Stimulated activated naive CD4-positive, alpha-beta T cell treated with Interleukin-2 at 50 U/mL for 16 hours (primary cell): ENCODE data around the gene TBC1D23.

Source experiments
- DNase-seq: peaks from one replicate; lab custom pipeline; 2025; lab: John Stamatoyannopoulos, UW

Gene TBC1D23

GRCh38 chr3:100352296-100353231, 91.8 kb downstream of the TBC1D23 start:
- DNase-seq: no peak

GRCh38 chr3:100354850-100355249, 94.1 kb downstream of the TBC1D23 start:
- DNase-seq: no peak

DNA sequence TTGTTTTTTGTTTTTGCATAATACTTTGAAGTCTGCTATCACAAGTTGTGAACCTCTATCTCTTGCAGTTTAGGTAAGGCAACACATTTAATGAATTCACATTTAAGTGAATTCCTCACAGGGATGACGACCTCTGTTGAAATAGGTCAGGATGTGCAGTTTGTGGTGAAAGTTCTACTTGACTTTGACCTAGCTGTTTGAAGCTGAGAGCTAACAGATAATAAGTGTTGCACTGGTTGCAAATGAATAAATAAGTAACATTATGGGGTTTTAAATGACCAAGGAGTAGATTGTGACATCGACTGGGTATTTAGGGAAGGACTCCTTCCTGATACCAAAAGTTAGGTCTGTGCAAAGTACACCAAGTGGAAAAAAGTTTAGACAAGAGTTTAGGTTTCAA, 97.6 kb downstream of the TBC1D23 start:
- no peak for DNase-seq

DNA sequence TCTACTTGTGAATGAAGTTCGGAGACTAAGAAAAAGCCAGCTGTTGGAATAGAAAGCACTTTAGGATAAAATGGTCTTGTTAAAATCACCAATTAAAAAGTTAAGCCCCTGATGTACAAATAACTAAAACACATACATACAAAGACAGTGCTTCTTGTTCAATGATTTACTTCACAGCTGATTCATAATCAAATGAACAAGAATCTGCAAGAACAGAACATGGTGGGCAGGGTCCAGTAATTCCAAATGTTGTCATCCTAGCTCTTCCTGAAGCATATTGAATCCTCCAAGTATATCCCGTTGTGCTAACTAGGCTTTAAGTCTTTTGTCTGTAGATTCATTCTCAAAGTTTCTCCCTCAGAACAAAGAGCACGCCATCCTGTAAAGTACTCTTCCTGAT, 98.2 kb downstream of the TBC1D23 start:
- no peak for DNase-seq

- DNase-seq: no peak
These were observed 100.1 kb downstream of the TBC1D23 start for GRCh38 chr3:100360757-100361496.

GRCh38 chr3:100361897-100362296, 101.1 kb downstream of the TBC1D23 start:
- no peak for DNase-seq

- DNase-seq: no peak
These were observed 103.6 kb downstream of the TBC1D23 start for GRCh38 chr3:100364421-100364820.

GRCh38 chr3:100366424-100366823, 105.6 kb downstream of the TBC1D23 start:
- DNase-seq: no peak

DNA sequence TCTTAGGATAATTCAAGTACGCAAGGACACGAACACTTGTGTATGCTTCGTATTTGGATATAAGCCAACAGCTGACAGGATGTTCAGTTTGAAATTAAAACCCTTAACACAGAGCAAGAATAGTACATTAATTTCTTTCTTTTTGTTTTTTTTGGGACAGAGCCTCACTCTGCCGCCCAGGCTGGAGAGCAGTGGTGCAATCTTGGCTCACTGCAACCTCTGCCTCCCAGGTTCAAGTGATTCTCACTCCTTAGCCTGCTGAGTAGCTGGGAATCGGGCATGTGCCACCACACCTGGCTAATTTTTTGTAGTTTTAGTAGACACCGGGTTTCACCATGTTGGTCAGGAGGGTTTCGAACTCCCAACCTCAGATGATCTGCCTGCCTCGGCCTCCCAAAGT, 107.6 kb downstream of the TBC1D23 start:
- DNase-seq: no peak

- no peak for DNase-seq
These were observed 110.0 kb downstream of the TBC1D23 start for GRCh38 chr3:100370756-100371155.

GRCh38 chr3:100374521-100374920, 113.7 kb downstream of the TBC1D23 start:
- no peak for DNase-seq
